Urinary bladder (tissue), 4 donors: ENCODE results near the gene TPTE2. TPM values are rescaled to one million over a fixed set of nuclear protein-coding genes. Genes with fewer than 3 reads are reported as not detected.
"Not testable (repeated sequence)": the region's sequence is repeated elsewhere in the genome, so short reads cannot be mapped to it uniquely, and the experiment has no call there.

Source experiments
- DNase-seq: peaks from one replicate; pipeline ENCODE4 v3.0.0-alpha.2; 2015; ENCODE audit errors: extremely low spot score
- H3K27ac ChIP-seq: one replicate; pipeline ENCODE4 v1.5.1; 2013; ENCODE audit warnings: low read depth, mild to moderate bottlenecking, moderate library complexity
- H3K36me3 ChIP-seq: one replicate; pipeline ENCODE4 v1.6.1; 2013; ENCODE audit warnings: mild to moderate bottlenecking, moderate library complexity; ENCODE audit not compliant: insufficient read depth
- H3K4me1 ChIP-seq: one replicate; pipeline ENCODE4 v1.6.1; 2013; ENCODE audit warnings: mild to moderate bottlenecking, moderate library complexity; ENCODE audit not compliant: insufficient read depth
- H3K4me3 ChIP-seq: one replicate; pipeline ENCODE4 v1.5.1; 2013; ENCODE audit warnings: low read depth, low read length
- WGBS: extraction: QIAGEN DNeasy Blood & Tissue Kit; methylation state at CpG from one replicate; pipeline ENCODE4 v1.1.7; 2013; 5-methylcytosine and 5-hydroxymethylcytosine counted together
- polyA plus RNA-seq: library from polyadenylated mRNA; stranded (reverse); fragments of 200-250 nt; gene quantifications from one replicate; pipeline ENCODE4 v1.2.3, GENCODE V29; 2013
- total RNA-seq: library from RNA; depleted of rRNA; stranded (reverse); fragments of >200 nt; gene quantifications from one replicate; pipeline ENCODE4 v1.2.3, GENCODE V29; 2014
- donor health status: healthy with polysubstance abuse.
- donor health status: healthy.

Gene TPTE2
- total and polyA plus RNA-seq, 2 donors, result 0.16 TPM; not detected in 1

DNA sequence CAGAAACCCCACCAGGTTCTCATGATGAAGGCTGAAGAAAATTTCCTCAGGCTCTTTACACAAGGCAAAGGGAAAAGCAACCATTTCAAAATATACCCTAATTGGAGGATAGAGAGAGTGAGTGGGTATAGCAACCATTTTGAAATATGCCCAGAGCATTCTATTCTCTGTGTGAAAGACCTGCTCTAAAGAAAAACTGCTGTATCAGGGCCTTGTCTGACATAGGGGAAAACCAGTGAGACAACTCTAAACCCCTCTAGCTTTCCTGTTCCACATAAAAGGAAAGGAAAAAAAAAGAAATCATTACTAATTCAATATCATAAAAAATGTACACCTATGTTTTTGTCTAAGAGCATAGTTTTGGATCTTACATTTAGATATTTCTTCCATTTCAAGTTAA lies 42.3 kb downstream of the TPTE2 start:
- no peak overlapping the region for H3K4me3 ChIP-seq
- no peak overlapping the region for H3K27ac ChIP-seq
- no peak for DNase-seq
- no peaks in the 10 kb centered on the region for H3K36me3 ChIP-seq
- H3K4me1 ChIP-seq, result no peaks in the 10 kb centered on the region

- not testable (repeated sequence) for H3K36me3 ChIP-seq, H3K4me3 ChIP-seq, DNase-seq, H3K27ac ChIP-seq, H3K4me1 ChIP-seq
- 67% methylated on average over 5 of the region's 5 CpGs for WGBS
Observed at GRCh38 chr13:19507623-19508022, 53.7 kb downstream of the TPTE2 start.

DNA sequence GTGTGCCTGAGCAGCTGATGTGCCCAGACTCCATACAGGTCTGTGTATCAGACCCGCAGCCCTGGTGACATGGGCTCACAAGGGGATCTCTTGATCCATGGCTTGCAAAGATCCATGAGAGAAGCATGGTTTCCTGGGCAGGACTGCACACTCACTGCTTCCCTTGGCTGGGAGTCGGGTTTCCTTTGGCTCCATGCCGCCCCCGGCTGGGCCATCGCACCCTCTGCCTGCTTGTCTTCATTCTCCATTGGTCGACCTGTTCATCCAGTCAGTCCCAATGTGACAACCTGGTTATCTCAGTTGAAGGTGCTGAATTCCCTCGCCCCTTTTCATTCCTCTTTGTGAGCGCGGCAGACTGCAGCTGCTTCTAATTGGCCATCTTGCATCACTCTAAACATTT lies 101.2 kb downstream of the TPTE2 start:
- H3K4me1 ChIP-seq, H3K27ac ChIP-seq, H3K36me3 ChIP-seq, DNase-seq, H3K4me3 ChIP-seq: not testable (repeated sequence)
- 58% methylated on average over 9 of the region's 9 CpGs for WGBS

DNA sequence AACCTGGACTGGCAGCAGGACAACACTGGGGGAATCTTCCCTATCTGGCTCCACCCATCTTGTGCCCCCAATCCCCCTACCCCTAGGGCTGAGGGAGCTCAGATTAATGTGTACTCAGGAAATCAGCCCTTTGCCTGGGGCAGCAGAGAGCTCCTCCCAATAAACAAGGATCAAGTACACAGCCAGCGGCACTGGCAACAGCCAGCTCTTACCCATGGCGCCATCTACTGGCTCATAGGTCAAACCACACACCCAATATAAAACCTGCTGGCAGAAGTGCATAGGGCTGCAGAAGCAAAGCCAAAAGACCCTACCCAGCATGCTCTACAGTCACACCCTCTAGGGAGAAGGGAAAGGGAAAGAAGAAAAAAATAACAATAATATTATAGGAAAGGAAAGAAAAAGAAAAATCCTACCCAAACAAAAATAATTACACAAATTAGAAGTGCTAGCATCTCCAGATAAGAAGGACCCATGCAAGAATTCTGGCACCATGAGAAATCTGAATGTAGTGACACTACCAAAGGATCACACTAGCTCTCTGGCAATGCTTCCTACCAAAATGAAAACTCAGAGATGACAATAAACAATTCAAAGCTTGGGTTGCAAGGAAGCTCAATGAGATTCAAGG lies 122.2 kb downstream of the TPTE2 start:
- not testable (repeated sequence) for DNase-seq, H3K27ac ChIP-seq, H3K4me3 ChIP-seq, H3K4me1 ChIP-seq, H3K36me3 ChIP-seq
- WGBS, result 5% methylated on average over 2 of the region's 2 CpGs

DNA sequence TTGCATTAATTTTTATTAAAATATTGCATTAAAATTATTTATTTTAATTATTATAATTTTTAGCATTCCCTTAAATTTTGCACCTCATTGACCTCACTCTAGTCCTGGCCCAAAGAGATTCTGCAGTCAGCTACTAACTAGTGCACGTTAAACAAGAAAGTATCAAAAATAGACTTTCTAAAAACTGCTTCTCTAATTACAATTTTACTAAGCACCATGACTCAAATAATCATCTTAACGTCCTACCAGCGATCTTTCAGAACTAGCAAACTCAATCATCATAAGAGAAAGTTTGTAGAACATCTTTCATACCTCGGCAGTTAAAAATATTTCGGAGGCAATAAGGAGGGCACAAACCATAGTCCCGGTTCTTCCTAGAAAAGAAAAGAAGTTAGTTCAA lies 123.6 kb downstream of the TPTE2 start:
- not testable (repeated sequence) for H3K4me3 ChIP-seq, DNase-seq, H3K36me3 ChIP-seq, H3K4me1 ChIP-seq, H3K27ac ChIP-seq
- WGBS, result 77% methylated on average over 6 of the region's 6 CpGs

DNA sequence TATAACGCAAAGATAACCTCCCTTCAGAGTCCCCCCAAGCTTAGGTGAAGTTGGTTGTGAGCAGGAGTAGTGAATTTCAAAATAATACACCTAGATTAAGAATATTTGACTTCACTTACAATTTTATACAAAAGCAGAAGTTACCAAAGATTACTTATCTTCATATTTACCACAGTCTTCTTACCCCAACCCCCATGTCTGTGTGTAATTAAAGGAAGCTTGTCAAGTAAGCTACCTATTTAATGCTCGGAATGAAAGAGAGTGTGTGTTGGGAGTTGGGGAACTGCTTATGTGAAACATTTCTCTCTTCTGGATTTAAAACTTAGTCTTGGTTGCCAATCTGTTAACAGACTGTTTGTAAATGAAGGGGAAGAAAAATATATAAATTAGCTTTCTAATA lies 139.1 kb downstream of the TPTE2 start:
- not testable (repeated sequence) for H3K4me3 ChIP-seq, H3K36me3 ChIP-seq, H3K4me1 ChIP-seq, DNase-seq, H3K27ac ChIP-seq
- 69% methylated on average over 2 of the region's 2 CpGs for WGBS

GRCh38 chr13:19412494-19412893 lies 148.8 kb downstream of the TPTE2 start:
- WGBS, result 78% methylated on average over 4 of the region's 4 CpGs
- H3K4me3 ChIP-seq, H3K4me1 ChIP-seq: not testable (repeated sequence)

GRCh38 chr13:19382746-19383511 lies 178.4 kb downstream of the TPTE2 start:
- not testable (repeated sequence) for H3K4me1 ChIP-seq, DNase-seq, H3K4me3 ChIP-seq, H3K36me3 ChIP-seq, H3K27ac ChIP-seq
- 78% methylated on average over 32 of the region's 32 CpGs for WGBS

More at GRCh38 chr13:19412494-19412893, 148.8 kb downstream of the TPTE2 start:
- not testable (repeated sequence) for DNase-seq, H3K36me3 ChIP-seq, H3K27ac ChIP-seq

DNA sequence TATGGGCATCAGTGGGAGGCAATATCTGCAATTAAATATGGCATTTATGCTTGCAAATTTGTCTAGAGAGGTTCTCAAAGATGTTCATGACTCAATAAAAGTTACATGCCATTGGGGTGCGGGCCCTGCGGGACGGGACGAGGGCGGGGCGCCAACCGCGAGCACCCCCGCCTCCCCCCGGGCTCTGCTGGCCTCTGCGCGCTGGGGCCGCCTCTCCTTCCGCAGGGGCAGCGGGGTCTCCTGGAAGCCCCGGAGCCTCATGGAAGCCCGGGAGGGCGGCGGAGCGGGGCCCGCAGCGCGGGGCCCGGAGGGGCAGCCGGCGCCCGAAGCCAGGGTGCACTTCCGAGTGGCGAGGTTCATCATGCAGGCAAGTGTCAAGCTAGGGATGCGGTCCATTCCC lies 179.2 kb downstream of the TPTE2 start:
- DNase-seq, result no peak
- no peaks in the 10 kb centered on the region for H3K36me3 ChIP-seq
- no peaks in the 10 kb centered on the region for H3K4me1 ChIP-seq
- WGBS, result 70% methylated on average over 30 of the region's 30 CpGs
- H3K27ac ChIP-seq, result no peak overlapping the region
- H3K4me3 ChIP-seq, result no peak overlapping the region

Other genes starting within 250 kb of the TPTE2 start
- 30.8 TPM for gene MPHOSPH8, start 72.1 kb upstream of the TPTE2 start, total RNA-seq
- 34.3 TPM for gene MPHOSPH8, start 72.1 kb upstream of the TPTE2 start, polyA plus RNA-seq
- gene PSPC1, start 221.4 kb upstream of the TPTE2 start, total RNA-seq, result 90.0 TPM
- 31.6 TPM for gene PSPC1, start 221.4 kb upstream of the TPTE2 start, polyA plus RNA-seq